ENCODE results near the gene NDUFB3. TPM values are rescaled to one million over a fixed set of nuclear protein-coding genes. Genes with fewer than 3 reads are reported as not detected.

The NDUFB3 gene
- total and polyA plus RNA-seq, 2 experiments from 2014 or later = 34.3 to 230 TPM

DNA sequence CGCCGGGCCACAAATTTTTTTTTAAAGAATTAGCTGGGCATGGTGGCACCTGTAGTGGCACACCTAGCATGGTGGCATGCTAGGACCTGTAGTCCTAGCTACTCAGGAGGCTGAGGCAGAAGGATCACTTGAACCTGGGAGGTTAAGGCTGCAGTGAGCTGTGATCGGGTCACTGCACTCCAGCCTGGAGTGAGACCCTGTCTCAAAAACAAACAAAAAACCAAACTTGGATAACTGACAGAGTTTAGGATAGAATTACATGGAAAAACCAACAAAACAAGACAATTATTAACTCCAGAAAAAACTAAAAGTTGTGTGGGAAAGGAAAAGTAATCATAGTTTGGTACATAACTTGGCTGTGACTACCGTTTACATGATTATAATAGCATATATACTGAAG lies 42.5 kb downstream of the NDUFB3 start (continued):
- TF ChIP-seq ZNF462 (CRISPR knock-in tag; IDR thresholded peaks at IDR 0.05) (no peak), CREB1 (CRISPR knock-in tag; IDR thresholded peaks at IDR 0.05; ENCODE audit: low read depth) (no peak), STAT1 (IDR thresholded peaks at IDR 0.05; ENCODE audit: unreplicated experiment) (no peak), POLR2AphosphoS5 (IDR thresholded peaks at IDR 0.05; ENCODE audit: low read depth) (no peak), NANOG (IDR thresholded peaks at IDR 0.05; ENCODE audit: borderline replicate concordance) (no peak)
- TF ChIP-seq, protein P1, sequence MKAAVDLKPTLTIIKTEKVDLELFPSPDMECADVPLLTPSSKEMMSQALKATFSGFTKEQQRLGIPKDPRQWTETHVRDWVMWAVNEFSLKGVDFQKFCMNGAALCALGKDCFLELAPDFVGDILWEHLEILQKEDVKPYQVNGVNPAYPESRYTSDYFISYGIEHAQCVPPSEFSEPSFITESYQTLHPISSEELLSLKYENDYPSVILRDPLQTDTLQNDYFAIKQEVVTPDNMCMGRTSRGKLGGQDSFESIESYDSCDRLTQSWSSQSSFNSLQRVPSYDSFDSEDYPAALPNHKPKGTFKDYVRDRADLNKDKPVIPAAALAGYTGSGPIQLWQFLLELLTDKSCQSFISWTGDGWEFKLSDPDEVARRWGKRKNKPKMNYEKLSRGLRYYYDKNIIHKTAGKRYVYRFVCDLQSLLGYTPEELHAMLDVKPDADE (IDR thresholded peaks at IDR 0.05) = no peak
- TF ChIP-seq, protein P2, sequence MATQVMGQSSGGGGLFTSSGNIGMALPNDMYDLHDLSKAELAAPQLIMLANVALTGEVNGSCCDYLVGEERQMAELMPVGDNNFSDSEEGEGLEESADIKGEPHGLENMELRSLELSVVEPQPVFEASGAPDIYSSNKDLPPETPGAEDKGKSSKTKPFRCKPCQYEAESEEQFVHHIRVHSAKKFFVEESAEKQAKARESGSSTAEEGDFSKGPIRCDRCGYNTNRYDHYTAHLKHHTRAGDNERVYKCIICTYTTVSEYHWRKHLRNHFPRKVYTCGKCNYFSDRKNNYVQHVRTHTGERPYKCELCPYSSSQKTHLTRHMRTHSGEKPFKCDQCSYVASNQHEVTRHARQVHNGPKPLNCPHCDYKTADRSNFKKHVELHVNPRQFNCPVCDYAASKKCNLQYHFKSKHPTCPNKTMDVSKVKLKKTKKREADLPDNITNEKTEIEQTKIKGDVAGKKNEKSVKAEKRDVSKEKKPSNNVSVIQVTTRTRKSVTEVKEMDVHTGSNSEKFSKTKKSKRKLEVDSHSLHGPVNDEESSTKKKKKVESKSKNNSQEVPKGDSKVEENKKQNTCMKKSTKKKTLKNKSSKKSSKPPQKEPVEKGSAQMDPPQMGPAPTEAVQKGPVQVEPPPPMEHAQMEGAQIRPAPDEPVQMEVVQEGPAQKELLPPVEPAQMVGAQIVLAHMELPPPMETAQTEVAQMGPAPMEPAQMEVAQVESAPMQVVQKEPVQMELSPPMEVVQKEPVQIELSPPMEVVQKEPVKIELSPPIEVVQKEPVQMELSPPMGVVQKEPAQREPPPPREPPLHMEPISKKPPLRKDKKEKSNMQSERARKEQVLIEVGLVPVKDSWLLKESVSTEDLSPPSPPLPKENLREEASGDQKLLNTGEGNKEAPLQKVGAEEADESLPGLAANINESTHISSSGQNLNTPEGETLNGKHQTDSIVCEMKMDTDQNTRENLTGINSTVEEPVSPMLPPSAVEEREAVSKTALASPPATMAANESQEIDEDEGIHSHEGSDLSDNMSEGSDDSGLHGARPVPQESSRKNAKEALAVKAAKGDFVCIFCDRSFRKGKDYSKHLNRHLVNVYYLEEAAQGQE (IDR thresholded peaks at IDR 0.05; ENCODE audit: unreplicated experiment) = no peak

Data from GM23338 (cell line).